Eye (tissue), 1 donor: ENCODE measurements around the gene UBE3C.
A peak's percentile ranks its signal among the peaks of the same experiment; 100 is the strongest.
"Not testable (repeated sequence)": the region's sequence is repeated elsewhere in the genome, so short reads cannot be mapped to it uniquely, and the experiment has no call there.

Experiments
- DNase-seq: peaks from one replicate; pipeline ENCODE4 v3.0.0-alpha.2; 2015

The UBE3C gene

DNA sequence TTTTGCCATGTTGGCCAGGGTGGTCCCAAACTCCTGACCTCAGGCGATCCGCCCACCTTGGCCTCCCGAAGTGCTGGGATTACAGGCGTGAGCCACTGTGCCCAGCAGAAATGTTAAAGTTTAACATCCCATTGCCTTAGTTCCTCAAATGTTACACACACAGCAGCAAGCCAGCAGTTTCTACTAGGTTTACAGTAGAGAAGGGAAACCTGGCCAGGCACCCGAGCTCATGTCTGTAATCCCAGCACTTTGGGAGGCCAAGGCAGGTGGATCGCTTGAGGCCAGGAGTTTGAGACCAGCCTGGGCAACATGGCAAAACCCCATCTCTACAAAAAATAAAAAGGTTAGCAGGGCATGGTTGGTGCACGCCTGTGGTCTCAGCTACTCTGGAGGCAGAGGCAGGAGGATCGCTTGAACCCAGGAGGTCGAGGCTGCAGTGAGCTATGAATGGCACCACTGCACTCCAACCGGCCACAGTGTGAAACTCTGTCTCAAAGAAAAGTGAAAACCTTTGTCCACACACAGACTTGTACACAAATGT, 135.4 kb downstream of the UBE3C start:
- DNase-seq = not testable (repeated sequence)

DNA sequence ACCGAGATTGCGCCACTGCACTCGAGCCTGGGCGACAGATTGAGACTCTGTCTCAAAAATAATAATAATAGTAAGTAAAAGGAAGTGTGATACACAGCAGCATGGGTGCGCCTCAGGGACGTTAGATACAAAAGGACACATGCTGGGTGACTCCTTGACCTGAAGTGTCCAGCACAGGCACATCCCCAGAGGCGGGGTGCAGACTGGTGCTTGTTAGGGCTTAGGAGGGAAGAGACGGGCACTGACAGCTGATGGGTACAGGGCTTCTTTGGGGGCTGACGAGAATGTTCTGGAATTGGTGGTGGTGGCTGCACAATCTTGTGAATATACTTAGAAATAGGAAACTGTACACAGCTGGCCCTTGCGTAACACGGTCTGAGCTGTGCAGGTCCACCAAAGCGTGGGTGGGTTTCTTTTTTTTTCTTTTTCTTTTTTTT, 136.3 kb downstream of the UBE3C start:
- DNase-seq = no peak

DNA sequence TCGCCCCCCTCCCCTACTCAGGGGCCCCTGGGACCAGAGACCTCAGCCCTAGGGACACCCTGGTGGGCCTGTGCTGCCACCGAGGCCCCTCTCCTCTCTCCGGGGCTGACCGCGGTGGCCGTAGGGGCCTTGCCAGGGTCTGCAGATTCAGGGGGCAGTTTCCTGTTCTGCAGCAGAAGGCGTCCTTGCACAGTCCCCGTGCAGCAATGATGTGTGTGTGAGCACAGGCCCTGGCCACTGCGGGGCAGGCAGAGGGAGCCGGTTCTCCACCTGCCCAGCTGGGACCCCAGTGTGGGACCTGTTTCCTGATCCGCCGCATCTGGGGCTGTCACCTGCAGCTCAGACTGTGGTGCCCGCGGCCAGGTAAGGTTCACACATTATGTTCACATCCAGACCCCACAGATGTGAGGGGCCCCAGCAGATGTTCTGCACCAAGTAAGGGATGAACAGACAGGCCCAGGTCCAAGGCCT, 137.4 kb downstream of the UBE3C start:
- no peak for DNase-seq

DNA sequence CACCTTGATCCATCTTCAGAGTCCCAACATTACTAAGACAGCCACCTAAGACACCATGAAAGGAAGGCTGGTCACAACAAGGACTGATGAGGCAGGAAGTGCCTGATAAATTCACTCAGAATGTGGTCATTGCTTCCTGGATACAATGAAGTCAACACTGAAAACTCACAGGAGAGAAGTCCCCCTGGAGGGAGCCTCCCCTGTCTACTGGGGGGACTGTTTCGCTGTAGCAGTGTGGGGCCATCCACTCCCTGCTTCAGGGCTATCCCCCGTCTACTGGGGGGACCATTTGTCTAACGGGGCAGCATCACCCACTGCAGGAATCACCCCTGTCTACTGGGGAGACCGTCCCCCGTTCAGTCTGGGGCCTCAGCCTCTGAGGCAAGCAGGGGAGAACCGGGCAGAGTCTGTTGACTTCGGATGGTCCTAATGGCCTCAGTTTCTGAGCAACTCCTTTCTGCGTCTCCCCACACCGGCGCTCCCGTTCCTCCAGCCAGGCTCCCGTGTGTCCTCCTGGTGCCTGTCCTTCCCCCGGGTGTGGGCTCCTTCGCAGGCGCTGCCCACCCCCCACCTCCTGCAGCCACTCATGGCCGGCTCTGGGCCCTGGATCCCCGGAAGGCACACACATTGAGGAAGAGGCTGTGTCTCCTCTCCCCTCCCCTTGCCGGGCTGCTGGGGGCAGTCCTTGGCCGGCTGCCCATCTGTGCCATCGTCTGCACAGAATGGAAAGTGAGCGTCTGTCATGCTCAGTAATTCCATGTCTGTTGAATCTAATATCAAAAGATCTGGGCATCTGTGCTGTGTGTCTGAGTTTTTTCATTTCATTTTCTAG, 138.2 kb downstream of the UBE3C start:
- DNase-seq = peak; percentile 48

DNA sequence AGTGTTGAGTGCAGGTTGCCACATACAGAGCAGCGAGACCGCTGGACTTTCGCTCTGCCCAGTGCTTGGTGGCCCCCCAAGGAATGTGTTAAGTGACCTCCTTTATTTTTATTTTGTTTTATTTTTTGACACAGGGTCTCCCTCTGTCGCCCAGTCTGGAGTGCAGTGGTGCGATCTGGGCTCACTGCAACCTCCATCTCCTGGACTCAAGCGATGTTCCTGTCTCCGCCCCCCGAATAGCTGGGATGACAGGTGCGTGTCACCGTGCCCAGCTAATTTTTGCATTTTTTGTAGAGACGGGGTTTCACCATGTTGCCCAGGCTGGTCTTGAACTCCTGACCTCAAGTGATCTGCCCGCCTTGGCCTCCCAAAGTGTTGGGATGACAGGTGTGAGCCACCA, 138.8 kb downstream of the UBE3C start:
- not testable (repeated sequence) for DNase-seq

DNA sequence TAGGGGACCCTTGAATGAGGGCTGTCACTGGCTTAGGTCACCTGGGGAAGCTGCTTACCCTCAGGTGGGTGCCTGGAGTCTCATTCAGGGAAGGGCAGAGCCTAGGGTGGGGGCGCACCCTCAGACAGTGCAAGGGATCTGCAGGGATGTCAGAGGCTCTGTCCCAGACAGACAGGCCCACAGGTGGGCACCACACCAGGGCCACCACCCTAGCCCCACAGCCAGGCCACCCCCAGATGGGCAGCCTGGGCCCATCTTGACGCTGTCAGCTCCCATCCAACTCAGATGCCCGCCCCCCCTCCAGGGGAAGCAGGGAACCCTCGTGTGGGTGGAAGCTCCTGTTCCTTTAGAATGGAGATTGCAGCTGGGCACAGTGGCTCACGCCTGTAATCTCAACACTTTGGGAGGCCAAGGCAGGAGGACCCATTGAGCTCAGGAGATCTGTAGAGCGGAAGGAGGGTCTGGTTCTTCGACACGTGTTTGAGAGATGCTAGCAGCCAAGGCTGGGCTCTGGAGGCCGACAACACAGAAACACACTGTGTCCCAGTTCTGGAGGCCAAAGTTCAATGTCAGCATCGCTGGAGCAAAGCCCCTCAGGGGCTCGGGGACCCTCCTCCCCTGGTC, 139.6 kb downstream of the UBE3C start:
- DNase-seq = no peak

DNA sequence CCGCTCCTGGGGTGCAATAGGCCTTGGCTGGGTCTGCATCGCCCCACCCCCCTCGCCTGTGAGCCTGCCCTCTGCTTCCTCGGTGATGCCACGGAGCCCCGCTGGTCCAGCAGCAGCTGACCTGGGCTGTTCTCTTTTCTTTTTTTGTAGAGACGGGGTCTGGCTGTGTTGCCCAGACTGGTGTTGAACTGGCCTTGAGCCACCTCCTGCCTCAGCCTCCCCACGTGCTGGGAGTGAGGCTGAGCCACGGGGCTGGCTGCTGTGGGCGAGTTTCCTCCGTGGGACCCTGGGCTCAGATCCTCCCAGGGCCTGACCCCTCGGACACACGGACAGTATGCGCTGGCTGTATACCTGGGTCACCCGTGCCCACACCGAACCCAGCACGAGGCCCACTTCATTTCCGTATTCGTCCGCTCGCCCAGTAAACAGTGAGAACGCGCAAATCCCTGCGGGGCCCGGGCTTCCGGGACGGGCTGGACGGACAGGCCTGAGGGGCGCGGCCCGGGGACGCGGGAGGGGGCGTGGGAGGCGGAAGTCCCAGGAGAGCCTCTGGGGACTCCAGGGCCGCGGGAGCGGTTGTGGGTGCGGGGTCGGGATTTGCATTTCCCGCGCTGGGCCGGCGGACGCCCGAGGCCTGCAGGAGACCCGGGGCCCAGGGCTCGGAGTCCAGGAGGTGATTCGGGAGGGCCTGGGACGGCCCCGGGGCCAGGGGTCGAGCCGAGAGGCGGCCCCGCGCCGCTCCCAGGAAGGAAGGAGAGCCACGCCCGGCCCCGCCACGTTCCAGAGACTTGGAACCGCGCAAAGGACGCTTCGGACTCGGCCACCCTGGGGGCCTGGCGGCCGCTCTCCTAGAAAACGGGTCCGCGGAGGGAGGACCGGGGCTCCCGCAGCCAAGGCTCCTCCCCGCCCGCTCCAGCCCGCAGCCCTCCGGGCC, 140.3 kb downstream of the UBE3C start:
- peak; percentile 42 for DNase-seq

DNA sequence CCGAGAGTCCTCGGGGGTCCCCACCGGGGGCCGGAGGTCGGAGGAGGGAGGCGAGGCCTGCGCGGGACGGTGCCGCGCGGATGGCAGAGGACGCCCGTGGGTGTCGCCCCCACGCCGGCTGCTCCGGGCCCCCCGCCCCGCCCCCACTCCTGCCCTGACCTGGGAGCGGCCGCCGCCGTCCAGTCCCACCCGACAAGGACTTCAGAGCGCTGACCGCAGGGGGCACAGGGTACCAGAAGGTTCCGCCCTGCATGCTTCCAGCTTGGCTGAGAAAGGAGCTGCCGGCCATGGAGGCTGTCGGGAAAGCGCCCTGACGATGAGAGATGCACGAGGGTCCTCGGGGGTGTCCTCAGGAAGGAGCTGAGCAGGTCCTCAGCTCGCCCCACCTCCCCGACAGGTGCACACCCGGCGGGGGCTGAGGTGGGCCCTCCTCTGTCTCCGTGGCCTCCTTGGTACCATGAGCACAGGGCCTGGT, 141.1 kb downstream of the UBE3C start:
- no peak for DNase-seq

DNA sequence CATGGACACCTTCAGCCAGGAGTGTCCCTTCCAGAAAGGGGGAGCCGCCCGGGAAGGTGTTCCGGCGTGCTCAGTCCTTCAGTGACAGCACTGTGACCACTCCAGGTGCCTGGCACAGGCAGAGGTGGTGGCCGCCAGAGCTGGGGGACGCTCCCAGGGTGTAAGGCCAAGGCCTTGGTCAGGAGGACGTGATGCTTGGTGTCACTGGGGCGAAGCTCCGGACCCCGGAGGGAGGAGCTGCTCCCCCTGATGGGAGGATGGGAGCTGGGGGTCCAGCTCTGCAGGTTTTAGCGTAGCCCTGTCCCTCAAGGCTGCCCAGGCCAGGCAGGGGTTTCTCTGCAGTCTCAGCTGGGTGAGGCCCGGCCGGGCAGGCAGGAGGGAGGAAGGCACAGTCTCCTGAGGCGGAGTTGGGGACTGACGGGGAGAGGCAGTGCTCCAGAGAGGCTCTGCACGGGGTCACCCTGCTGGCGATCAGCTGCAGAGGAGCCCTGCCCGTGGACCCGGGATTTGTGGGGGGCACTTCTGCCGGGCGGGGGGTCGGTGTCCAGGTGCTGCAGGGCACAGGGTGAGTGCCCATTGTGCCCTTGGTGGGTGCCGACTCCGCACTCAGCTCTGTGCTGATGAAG, 141.6 kb downstream of the UBE3C start:
- DNase-seq = no peak

DNA sequence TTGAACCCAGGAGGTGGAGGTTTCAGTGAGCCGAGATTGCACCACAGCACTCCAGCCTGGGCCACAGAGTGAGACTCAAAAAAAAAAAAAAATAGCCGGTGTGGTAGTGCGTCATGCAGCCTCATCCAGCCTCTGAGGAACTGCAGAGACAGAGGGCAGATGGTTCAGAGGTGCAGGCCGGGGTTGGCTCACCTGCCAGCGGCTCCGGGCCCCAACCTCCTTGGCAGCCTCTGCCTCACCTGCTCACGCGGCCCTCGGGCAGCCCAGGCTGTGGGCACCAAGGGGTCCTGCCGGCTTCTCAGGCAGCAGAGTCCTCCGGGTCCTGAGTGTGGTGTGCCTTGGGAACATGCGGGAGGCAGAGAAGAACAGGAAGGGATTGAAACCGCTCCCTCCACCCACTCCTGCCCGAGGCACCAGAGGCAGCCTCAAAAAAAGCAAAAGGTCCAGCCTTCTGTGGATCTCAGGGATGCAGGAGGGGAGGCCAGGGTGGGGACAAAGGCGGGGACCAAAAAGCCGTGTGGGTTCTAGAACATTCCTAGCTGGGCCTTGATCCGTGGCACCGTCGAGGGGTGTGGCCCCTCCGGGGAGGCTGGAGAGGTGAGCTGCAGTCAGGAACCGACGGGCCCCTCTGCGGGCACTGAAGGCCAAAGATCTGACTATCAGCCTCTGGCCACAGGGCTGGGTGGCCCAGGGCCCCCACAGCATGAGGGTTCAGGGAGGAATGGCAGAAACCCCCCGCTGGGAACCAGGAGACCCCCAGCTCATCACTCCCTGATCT, 142.7 kb downstream of the UBE3C start:
- no peak for DNase-seq

DNA sequence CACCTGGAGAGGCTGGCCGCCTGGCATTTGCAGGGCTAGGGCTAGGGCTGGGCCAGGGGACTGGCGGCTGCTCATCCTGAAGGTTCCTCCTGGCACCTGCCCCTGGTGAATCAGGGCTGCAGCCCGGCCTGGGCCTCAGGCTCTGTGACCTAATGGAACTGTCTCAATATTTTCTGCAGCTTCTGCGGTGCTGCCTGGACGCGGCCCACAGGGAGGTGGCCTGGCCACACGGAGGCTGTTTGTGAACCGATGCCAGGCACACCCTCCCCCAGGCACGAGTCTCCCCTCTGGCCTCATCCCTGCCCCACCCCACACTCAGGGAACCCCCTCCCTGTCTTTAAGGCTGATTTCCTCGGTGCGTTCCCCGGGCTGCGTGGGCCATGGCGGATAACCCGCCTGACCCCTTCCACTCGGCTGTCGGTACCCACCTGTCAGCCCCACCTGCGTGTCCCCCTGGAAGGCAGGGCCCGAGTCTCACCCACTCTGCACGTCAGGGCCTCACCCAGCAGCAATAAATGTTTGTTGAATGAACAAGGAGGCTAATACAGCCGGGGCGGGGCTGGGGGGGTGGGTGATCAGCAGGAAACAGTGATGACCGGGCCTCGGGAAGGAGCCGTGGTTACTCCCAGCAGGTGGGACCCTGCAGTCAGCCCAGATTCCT, 143.5 kb downstream of the UBE3C start:
- DNase-seq = no peak

DNA sequence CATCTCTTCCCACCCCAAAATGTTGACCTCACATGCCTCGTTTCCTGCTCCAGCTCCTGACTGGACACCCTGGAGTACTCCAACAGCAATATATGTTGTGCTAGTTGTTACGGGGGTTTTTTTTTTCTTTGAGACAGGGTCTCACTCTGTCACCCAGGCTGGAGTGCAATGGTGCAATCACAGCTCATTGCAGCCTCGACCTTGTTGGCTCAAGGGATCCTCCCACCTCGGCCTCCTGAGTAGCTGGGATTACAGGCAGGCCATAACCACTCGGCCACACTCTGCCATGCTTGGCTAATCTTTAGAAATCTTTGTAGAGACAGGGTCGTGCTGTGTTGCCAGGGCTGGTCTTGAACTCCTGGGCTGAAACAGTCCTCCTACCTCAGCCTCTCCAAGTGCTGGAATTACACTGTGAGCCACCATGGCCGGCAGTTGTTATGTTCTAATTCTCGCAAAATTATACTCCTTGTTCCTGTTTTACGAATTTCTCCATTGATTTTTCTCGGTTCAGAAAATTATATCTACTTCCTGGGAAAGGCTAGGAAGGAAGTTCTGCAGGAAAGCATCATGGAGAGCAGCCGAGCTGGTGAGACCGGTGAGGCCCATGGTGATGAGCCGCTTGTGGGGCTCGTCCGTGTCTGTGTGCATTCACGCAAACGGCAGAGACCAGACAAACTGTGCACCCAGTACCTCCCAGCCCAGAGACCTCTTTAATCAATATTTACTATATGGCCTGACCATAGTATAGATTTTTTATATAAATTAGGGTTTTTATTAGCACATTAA, 145.7 kb downstream of the UBE3C start:
- no peak for DNase-seq

DNA sequence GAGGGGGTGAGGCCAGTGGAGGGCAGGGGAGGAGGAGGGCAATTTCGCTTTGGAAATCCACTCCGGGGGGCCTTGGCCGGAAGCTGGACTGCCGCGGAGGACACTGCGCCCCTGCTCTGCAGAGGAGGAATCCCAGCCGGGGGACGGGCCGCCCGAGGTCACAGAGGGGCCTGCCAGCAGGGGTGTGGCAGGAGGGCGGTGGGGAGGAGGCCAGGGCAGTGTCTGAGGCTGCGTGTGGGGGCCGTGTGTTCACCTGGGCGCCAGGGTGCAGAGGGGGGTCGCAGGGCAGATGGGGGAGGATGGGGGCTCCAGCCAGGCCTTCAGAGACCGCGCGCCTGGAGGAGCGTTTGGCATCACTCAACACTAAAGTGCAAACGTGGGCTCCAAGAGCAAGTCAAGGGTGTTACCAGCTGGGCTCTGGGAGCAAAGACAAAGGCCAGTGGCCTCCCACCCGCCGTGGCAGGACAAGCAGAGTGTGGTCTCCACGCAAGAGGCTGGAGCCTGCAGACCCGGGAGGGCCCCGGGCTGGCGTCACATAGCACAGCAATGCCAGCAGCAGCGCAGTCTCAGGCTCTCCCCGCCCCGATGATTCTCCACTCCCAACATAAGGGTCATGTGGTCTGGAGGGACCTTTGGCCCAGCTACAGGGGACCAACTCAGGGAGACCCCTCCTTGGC, 152.8 kb downstream of the UBE3C start:
- DNase-seq = no peak

DNA sequence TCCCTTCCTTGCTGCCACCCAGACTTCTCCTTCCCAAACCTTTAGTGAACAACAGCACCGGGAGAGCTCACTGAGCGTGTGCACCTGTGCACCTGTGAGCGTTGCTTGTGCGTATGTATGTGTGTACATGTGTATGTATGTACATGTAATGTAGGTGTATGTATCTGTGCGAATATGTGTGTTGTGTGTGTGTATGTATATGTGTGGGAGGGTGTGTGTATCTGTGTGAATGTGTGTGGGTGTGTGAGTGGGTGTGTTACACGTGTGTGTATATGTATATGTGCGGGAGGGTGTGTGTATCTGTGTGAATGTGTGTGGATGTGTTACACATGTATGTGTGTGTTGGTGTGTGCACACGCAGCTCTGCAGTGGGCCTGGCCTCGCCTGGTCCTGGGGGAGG, 153.5 kb downstream of the UBE3C start:
- no peak for DNase-seq

DNA sequence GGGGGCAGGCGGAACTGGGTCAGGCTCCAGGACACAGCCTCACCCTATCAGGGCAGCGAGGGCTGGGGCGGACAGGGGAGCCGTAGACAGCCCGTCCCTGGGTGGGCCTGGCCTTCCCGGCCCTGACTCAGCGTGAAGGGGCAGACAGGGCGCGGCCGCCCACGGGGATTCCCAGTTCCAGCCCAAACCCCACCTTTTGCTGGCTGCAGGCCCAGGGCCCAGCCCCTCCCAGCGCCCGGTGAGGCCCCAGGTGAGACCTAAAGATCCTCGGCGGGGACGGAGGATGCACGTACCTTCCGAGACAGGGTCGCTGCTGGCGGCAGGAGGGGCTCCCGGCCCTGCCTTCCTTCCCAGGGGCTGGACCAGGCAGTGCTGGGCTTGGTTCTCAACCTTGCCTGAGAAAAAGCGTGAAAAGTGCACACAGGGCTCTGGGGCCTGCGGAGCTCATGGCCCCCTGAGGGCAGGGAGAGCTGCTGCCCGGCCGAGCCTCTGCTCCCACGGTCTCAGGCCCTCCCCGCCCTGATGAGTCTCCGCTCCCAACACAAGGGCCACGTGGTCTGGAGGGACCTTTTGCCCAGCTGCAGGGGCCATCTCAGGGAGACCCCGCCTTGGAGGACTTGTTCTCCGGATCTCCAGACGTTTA, 154.2 kb downstream of the UBE3C start:
- no peak for DNase-seq

DNA sequence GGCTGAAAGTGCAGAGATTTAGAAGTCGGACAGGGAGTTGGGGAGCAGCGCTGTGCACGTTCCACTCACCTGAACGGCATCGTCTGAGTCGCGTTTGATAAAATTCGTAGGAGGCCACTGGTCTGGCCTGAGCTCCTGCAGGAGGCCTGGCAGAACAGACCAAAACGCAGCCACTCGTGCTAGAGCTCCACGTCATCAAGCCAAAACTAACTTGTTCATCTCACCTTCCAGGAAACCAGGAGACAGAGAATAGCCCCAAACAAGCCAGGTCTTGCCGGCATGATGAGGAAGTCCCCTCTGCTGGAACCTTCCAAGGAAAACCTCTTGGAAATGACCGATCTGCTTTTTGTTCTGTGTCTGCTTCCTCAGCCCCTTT, 154.7 kb downstream of the UBE3C start:
- DNase-seq = no peak

DNA sequence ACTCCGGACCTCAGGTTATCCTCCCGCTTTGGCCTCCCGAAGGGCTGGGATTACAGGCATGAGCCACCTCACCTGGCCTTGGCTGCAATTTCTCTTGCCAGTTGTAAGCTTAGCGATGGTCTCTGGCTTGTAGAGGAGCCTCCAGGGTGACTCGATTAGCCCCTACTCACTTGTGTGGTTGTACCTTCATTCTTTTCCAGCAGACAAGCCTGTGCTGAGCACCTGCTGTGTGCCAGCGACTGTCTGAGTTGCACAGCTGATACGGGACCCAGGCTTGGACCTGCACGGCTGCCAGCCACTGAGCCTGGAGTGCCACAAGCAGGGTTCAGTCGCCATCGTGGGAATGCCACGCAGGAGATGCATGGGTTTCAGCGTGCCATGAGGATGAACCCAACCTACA, 156.0 kb downstream of the UBE3C start:
- no peak for DNase-seq

DNA sequence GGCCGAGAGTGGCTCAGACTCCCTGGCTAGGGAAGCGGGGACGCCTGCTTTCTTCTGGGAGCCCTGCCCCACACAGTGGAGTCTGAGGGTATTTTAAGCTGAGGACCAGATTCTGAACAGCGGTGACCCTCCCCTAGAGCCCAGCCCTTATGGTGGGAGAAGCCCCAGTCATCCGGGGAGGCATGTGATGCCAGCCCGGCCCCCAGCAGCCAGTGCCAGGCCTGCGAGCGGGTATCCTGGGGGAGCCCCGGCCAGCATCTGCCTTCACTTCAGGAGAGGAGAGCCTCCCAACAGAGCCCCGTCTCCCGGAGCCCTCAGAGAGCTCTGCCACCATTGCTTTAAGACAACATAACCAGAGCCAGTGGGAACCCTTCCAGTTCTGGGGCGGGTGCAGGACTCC, 156.6 kb downstream of the UBE3C start:
- DNase-seq = no peak

DNA sequence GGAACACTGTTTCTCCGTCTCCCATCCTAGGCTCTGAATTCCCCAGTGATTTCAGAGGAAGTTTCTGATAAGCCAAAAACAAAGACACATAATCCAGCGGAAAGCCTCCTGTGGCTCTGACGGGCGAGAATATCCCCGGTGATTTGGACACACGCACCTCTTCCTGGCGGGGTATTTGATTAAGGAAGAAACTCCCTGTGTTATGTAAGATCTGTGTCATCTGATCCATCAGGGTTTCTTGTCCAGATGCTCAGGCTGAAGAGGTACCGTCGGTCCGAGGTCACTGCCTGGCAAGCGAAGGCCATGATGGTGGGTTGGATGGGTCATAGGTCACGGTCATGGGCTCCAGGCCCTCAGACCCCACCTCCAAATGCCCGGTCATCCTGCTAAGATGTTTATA, 158.5 kb downstream of the UBE3C start:
- DNase-seq = no peak
